Sigmoid colon (tissue), 4 donors: ENCODE data around the gene LRRC8A.

ENCODE experiments used
- POLR2AphosphoS5 ChIP-seq, 4 donors: sonication (generic); formaldehyde crosslinking; IDR thresholded peaks; one replicate each; pipeline ENCODE4 v1.6.1; 2017; ENCODE audit warnings: antibody characterized with exemption in 4 of 4
- TF ChIP-seq, protein P1 (sequence below), 4 experiments: fragments of 450-650 bp in 3 of 4; fragments of 200-600 bp in 1 of 4; IDR thresholded peaks; one replicate each; pipeline ENCODE4 v1.5.1; 2016 to 2019; ENCODE audit warnings: antibody characterized with exemption in 4 of 4, mild to moderate bottlenecking in 3 of 4, moderate library complexity in 2 of 4

GRCh38 chr9:128847803-128848202 lies 34.1 kb upstream of the LRRC8A start:
- TF ChIP-seq, protein P1, sequence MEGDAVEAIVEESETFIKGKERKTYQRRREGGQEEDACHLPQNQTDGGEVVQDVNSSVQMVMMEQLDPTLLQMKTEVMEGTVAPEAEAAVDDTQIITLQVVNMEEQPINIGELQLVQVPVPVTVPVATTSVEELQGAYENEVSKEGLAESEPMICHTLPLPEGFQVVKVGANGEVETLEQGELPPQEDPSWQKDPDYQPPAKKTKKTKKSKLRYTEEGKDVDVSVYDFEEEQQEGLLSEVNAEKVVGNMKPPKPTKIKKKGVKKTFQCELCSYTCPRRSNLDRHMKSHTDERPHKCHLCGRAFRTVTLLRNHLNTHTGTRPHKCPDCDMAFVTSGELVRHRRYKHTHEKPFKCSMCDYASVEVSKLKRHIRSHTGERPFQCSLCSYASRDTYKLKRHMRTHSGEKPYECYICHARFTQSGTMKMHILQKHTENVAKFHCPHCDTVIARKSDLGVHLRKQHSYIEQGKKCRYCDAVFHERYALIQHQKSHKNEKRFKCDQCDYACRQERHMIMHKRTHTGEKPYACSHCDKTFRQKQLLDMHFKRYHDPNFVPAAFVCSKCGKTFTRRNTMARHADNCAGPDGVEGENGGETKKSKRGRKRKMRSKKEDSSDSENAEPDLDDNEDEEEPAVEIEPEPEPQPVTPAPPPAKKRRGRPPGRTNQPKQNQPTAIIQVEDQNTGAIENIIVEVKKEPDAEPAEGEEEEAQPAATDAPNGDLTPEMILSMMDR (IDR thresholded peaks at IDR 0.05): no peak
- TF ChIP-seq POLR2AphosphoS5 (IDR thresholded peaks at IDR 0.05): no peak
